WTC11 (cell line): Measurements from ENCODE around the gene AKT1. TPM values are rescaled to one million over a fixed set of nuclear protein-coding genes. Genes with fewer than 3 reads are reported as not detected.

ENCODE experiments used
- ATAC-seq: fragments of 200-7000 bp; cut with Tn5 transposase; 2 replicates; pipeline ENCODE4 v1.10.0; 2021; ENCODE audit warnings: mild to moderate bottlenecking, moderate library complexity
- CTCF ChIA-PET: fragments of 300-600 bp; sonication (Branson Sonifier 250); formaldehyde crosslinking; loops from one replicate; lab custom pipeline; 2021; ENCODE audit warnings: antibody characterized with exemption; lab: Charles Lee
- POLR2A ChIA-PET: fragments of 350-600 bp; sonication (Branson Sonifier 250); formaldehyde crosslinking; loops from one replicate; lab custom pipeline; 2021; ENCODE audit warnings: antibody characterized with exemption; lab: Charles Lee
- DNase-seq: peaks from one replicate; pipeline ENCODE4 v3.0.0; 2021; ENCODE audit warnings: low spot score
- H3K27ac Mint-ChIP-seq: 2 replicates; pipeline ENCODE4 v1.8.0; 2021; ENCODE audit warnings: mixed read lengths
- H3K27me3 Mint-ChIP-seq: 2 replicates; pipeline ENCODE4 v1.8.0; 2021; ENCODE audit warnings: low read depth, mild to moderate bottlenecking, moderate library complexity, mixed read lengths
- H3K36me3 Mint-ChIP-seq: 2 replicates; pipeline ENCODE4 v1.8.0; 2021; ENCODE audit warnings: mixed read lengths
- H3K4me1 Mint-ChIP-seq: 2 replicates; pipeline ENCODE4 v1.8.0; 2022; ENCODE audit warnings: mixed read lengths
- H3K4me3 Mint-ChIP-seq: 2 replicates; pipeline ENCODE4 v1.8.0; 2021; ENCODE audit warnings: mild to moderate bottlenecking, moderate library complexity, mixed read lengths
- H3K9me3 Mint-ChIP-seq: 2 replicates; pipeline ENCODE4 v1.8.0; 2021; ENCODE audit warnings: mixed read lengths
- ARID4B ChIP-seq: sonication (generic); formaldehyde crosslinking; IDR thresholded peaks from 2 replicates; pipeline ENCODE4 v1.8.0; 2023; ENCODE audit warnings: missing genetic modification reagents, mild to moderate bottlenecking, borderline replicate concordance
- E2F1 ChIP-seq: sonication (generic); formaldehyde crosslinking; IDR thresholded peaks from 2 replicates; pipeline ENCODE4 v1.8.0; 2022; ENCODE audit warnings: mild to moderate bottlenecking, missing genetic modification reagents
- IRF2 ChIP-seq: sonication (generic); formaldehyde crosslinking; IDR thresholded peaks from 2 replicates; pipeline ENCODE4 v1.8.0; 2022; ENCODE audit warnings: low read depth, missing genetic modification reagents, borderline replicate concordance
- MLX ChIP-seq: sonication (generic); formaldehyde crosslinking; IDR thresholded peaks from 2 replicates; pipeline ENCODE4 v1.8.1; 2023; ENCODE audit warnings: mild to moderate bottlenecking, missing genetic modification reagents, moderate library complexity
- OVOL2 ChIP-seq: fragments of 250-450 bp; sonication (Bioruptor Pico); IDR thresholded peaks from 2 replicates; pipeline ENCODE4 v1.9.0; 2021; ENCODE audit warnings: mild to moderate bottlenecking, borderline replicate concordance
- SMAD3 ChIP-seq: sonication (generic); formaldehyde crosslinking; IDR thresholded peaks from 2 replicates; pipeline ENCODE4 v1.8.0; 2022; ENCODE audit warnings: missing genetic modification reagents, mild to moderate bottlenecking, borderline replicate concordance
- TEAD4 ChIP-seq: sonication (generic); formaldehyde crosslinking; IDR thresholded peaks from 2 replicates; pipeline ENCODE4 v1.8.0; 2022; ENCODE audit warnings: mild to moderate bottlenecking, missing genetic modification reagents
- ZBTB21 ChIP-seq: sonication (generic); formaldehyde crosslinking; IDR thresholded peaks from 2 replicates; pipeline ENCODE4 v1.8.1; 2023; ENCODE audit warnings: mild to moderate bottlenecking, missing genetic modification reagents, borderline replicate concordance
- ZBTB43 ChIP-seq: sonication (generic); formaldehyde crosslinking; IDR thresholded peaks from 2 replicates; pipeline ENCODE4 v1.8.1; 2023; ENCODE audit warnings: mild to moderate bottlenecking, missing genetic modification reagents
- ZNF138 ChIP-seq: sonication (generic); formaldehyde crosslinking; conservative IDR thresholded peaks from 2 replicates; pipeline ENCODE4 v1.8.1; 2022; ENCODE audit warnings: mild to moderate bottlenecking, moderate library complexity, missing genetic modification reagents
- total RNA-seq: library from RNA; stranded (reverse); gene quantifications from 3 replicates; pipeline ENCODE4 v1.2.3, GENCODE V29; 2021
- TF ChIP-seq, protein P1 (sequence below): sonication (generic); formaldehyde crosslinking; IDR thresholded peaks from 2 replicates; pipeline ENCODE4 v1.8.1; 2023; ENCODE audit warnings: mild to moderate bottlenecking, missing genetic modification reagents, moderate library complexity
- TF ChIP-seq, protein P2 (sequence below): fragments of 250-450 bp; sonication (Bioruptor Pico); IDR thresholded peaks from 2 replicates; pipeline ENCODE4 v2.1.2; 2022; ENCODE audit warnings: mild to moderate bottlenecking, moderate library complexity
- TF ChIP-seq, protein P3 (sequence below): fragments of 250-450 bp; sonication (Bioruptor Pico); IDR thresholded peaks from 2 replicates; pipeline ENCODE4 v1.9.0; 2021; ENCODE audit warnings: mild to moderate bottlenecking, borderline replicate concordance
- TF ChIP-seq, protein P4 (sequence below): fragments of 200-600 bp; IDR thresholded peaks from 2 replicates; pipeline ENCODE4 v1.8.0; 2022; ENCODE audit warnings: antibody characterized with exemption

Gene AKT1
- total RNA-seq, 1 experiment from 2014 or later = 121 TPM

DNA sequence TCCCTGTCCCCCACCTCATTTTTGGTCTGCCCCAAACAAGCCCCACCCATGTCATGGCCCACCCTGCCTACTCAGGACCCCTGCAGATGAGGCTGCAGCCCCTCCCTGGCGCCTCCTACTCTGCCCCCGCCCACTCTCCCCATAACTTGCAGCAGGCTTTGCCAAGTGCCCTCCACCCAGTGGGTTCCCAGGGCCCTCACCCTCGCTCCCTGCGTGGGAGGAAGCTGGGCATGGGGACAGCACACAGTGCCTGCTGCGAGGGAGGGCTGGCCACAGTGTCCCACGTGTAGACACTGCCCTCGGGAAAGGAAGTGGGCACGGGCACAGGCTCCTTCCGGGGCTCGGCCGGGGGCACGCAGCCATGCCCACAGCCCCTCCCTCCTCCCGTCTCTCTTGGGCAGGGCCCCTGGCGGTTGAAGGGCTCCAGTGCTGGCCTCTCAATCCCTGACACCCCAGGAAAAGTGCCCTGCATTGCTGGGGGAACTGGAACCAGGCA lies 9.4 kb downstream of the AKT1 start:
- CTCF ChIA-PET = no interaction called here
- POLR2A ChIA-PET = no interaction called here

DNA sequence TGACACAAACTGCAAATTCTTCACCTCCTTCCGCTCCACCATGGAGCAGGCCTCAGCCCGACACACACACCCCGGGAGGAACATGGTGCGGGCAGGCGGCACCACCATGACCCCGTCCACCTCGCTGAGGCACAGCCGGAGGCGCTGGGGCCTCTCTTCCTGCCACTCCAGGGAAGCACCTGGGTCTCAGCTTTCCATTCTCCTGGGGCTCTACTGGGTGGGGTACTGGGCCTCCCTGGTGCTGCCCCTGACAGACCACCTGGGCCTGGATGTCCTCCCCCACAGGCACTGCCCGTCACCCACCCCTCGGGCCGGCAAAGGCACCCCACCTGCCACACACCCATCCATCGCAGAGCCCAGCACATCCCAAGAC lies 9.9 kb downstream of the AKT1 start:
- Mint-ChIP-seq H3K27ac (no peak overlapping the region), H3K9me3 (no peaks in the 10 kb centered on the region), H3K4me1 (no peaks in the 10 kb centered on the region), H3K27me3 (no peaks in the 10 kb centered on the region), H3K4me3 (no peak overlapping the region), H3K36me3 (no peaks in the 10 kb centered on the region)
- no peak for ATAC-seq
- TF ChIP-seq, protein P1, sequence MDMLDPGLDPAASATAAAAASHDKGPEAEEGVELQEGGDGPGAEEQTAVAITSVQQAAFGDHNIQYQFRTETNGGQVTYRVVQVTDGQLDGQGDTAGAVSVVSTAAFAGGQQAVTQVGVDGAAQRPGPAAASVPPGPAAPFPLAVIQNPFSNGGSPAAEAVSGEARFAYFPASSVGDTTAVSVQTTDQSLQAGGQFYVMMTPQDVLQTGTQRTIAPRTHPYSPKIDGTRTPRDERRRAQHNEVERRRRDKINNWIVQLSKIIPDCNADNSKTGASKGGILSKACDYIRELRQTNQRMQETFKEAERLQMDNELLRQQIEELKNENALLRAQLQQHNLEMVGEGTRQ (CRISPR knock-in tag) = no peak
- TF ChIP-seq, protein P2, sequence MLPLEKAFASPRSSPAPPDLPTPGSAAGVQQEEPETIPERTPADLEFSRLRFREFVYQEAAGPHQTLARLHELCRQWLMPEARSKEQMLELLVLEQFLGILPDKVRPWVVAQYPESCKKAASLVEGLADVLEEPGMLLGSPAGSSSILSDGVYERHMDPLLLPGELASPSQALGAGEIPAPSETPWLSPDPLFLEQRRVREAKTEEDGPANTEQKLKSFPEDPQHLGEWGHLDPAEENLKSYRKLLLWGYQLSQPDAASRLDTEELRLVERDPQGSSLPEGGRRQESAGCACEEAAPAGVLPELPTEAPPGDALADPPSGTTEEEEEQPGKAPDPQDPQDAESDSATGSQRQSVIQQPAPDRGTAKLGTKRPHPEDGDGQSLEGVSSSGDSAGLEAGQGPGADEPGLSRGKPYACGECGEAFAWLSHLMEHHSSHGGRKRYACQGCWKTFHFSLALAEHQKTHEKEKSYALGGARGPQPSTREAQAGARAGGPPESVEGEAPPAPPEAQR (CRISPR knock-in tag) = no peak
- TF ChIP-seq TEAD4 (CRISPR knock-in tag) (no peak), SMAD3 (no peak), ZBTB43 (CRISPR knock-in tag) (no peak), IRF2 (no peak), ZNF138 (CRISPR knock-in tag) (no peak), ARID4B (CRISPR knock-in tag) (no peak), MLX (CRISPR knock-in tag) (no peak), OVOL2 (CRISPR knock-in tag) (no peak)
- TF ChIP-seq, protein P3, sequence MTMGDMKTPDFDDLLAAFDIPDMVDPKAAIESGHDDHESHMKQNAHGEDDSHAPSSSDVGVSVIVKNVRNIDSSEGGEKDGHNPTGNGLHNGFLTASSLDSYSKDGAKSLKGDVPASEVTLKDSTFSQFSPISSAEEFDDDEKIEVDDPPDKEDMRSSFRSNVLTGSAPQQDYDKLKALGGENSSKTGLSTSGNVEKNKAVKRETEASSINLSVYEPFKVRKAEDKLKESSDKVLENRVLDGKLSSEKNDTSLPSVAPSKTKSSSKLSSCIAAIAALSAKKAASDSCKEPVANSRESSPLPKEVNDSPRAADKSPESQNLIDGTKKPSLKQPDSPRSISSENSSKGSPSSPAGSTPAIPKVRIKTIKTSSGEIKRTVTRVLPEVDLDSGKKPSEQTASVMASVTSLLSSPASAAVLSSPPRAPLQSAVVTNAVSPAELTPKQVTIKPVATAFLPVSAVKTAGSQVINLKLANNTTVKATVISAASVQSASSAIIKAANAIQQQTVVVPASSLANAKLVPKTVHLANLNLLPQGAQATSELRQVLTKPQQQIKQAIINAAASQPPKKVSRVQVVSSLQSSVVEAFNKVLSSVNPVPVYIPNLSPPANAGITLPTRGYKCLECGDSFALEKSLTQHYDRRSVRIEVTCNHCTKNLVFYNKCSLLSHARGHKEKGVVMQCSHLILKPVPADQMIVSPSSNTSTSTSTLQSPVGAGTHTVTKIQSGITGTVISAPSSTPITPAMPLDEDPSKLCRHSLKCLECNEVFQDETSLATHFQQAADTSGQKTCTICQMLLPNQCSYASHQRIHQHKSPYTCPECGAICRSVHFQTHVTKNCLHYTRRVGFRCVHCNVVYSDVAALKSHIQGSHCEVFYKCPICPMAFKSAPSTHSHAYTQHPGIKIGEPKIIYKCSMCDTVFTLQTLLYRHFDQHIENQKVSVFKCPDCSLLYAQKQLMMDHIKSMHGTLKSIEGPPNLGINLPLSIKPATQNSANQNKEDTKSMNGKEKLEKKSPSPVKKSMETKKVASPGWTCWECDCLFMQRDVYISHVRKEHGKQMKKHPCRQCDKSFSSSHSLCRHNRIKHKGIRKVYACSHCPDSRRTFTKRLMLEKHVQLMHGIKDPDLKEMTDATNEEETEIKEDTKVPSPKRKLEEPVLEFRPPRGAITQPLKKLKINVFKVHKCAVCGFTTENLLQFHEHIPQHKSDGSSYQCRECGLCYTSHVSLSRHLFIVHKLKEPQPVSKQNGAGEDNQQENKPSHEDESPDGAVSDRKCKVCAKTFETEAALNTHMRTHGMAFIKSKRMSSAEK = no peak
- TF ChIP-seq, protein P4, sequence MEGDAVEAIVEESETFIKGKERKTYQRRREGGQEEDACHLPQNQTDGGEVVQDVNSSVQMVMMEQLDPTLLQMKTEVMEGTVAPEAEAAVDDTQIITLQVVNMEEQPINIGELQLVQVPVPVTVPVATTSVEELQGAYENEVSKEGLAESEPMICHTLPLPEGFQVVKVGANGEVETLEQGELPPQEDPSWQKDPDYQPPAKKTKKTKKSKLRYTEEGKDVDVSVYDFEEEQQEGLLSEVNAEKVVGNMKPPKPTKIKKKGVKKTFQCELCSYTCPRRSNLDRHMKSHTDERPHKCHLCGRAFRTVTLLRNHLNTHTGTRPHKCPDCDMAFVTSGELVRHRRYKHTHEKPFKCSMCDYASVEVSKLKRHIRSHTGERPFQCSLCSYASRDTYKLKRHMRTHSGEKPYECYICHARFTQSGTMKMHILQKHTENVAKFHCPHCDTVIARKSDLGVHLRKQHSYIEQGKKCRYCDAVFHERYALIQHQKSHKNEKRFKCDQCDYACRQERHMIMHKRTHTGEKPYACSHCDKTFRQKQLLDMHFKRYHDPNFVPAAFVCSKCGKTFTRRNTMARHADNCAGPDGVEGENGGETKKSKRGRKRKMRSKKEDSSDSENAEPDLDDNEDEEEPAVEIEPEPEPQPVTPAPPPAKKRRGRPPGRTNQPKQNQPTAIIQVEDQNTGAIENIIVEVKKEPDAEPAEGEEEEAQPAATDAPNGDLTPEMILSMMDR = no peak
- no peak for DNase-seq
- CTCF ChIA-PET = interaction anchor here (1.3 kb wide), 1 partner anchor 17 kb away, joined by 6 read pairs; no protein-coding TSS in a partner anchor
- POLR2A ChIA-PET = no interaction called here

More for the DNA sequence above, 9.4 kb downstream of the AKT1 start:
- no peaks in the 10 kb centered on the region for H3K27me3 Mint-ChIP-seq
- H3K9me3 Mint-ChIP-seq = no peaks in the 10 kb centered on the region
- DNase-seq (no peak), ATAC-seq (no peak)
- no peak overlapping the region for H3K4me3 Mint-ChIP-seq
- TF ChIP-seq ZBTB21 (CRISPR knock-in tag) (no peak), E2F1 (CRISPR knock-in tag) (no peak)
- no peaks in the 10 kb centered on the region for H3K4me1 Mint-ChIP-seq
- no peaks in the 10 kb centered on the region for H3K36me3 Mint-ChIP-seq
- H3K27ac Mint-ChIP-seq = no peak overlapping the region
